Spleen (tissue), 7 donors: ENCODE measurements around the gene TENM4.

Experiments
- CTCF ChIP-seq, 11 experiments: fragments of 200-600 bp in 7 of 11; fragments of 450-650 bp in 4 of 11; sonication (generic) in 4 of 11; IDR thresholded peaks in 8 of 11; conservative IDR thresholded peaks in 3 of 11; 1 replicate in 7 of 11; 2 replicates in 4 of 11; pipeline versions ENCODE4 v1.4.0 to v1.8.0; 2016 to 2021; ENCODE audit warnings: antibody characterized with exemption in 11 of 11, inconsistent platforms in 4 of 11, mild to moderate bottlenecking in 1 of 11
- POLR2A ChIP-seq, 3 donors: fragments of 450-650 bp; IDR thresholded peaks; one replicate each; pipeline ENCODE4 v1.5.1; 2017; ENCODE audit warnings: antibody characterized with exemption in 3 of 3, mild to moderate bottlenecking in 1 of 3
- donor health status: DM: no; HTN: no; CAD: no; lungs with moderate emphysema.
- donor health status: DM: no; HTN: no; CAD: no.
- donor health status: DM: no; HTN: no; CAD: no.

- TF ChIP-seq POLR2A (IDR thresholded peaks at IDR 0.05): no peak
- no peak for TF ChIP-seq CTCF (IDR thresholded peaks at IDR 0.05 in 8 of 11, conservative IDR thresholded peaks at IDR 0.05 in 3 of 11)
These were observed 350.6 kb downstream of the TENM4 start for GRCh38 chr11:79090191-79090705.
